NT2/D1 (cell line): ENCODE measurements around the gene DNMT3A.

Source experiments
- DNase-seq: peaks from one replicate; pipeline ENCODE4 v3.0.0-alpha.2; 2011; ENCODE audit warnings: low read depth, low spot score
- H3K27me3 ChIP-seq: 2 replicates; pipeline ENCODE4 v1.6.0; 2011; ENCODE audit warnings: mild to moderate bottlenecking; ENCODE audit not compliant: insufficient read length, insufficient read depth
- H3K36me3 ChIP-seq: 2 replicates; pipeline ENCODE4 v1.6.1; 2011; ENCODE audit warnings: mild to moderate bottlenecking, low read length, mixed read lengths; ENCODE audit not compliant: insufficient read depth, insufficient read length
- H3K4me1 ChIP-seq: 2 replicates; pipeline ENCODE4 v1.5.1; 2011; ENCODE audit not compliant: insufficient read depth, insufficient read length
- H3K4me3 ChIP-seq: 2 replicates; pipeline ENCODE4 v1.5.1; 2011; ENCODE audit warnings: low read depth; ENCODE audit not compliant: insufficient read length
- H3K9ac ChIP-seq: 2 replicates; pipeline ENCODE4 v1.6.0; 2011; ENCODE audit warnings: low read depth; ENCODE audit not compliant: insufficient read length
- H3K9me3 ChIP-seq: 2 replicates; pipeline ENCODE4 v1.5.1; 2011; ENCODE audit warnings: mild to moderate bottlenecking, low read length; ENCODE audit not compliant: insufficient read depth
- SUZ12 ChIP-seq: IDR thresholded peaks from 2 replicates; pipeline ENCODE4 v1.6.1; 2011; ENCODE audit not compliant: insufficient read length, insufficient read depth; ENCODE audit errors: extremely low read depth
- YY1 ChIP-seq: IDR thresholded peaks from 2 replicates; pipeline ENCODE4 v1.6.1; 2011; ENCODE audit not compliant: insufficient read length, insufficient read depth
- ZNF274 ChIP-seq: IDR thresholded peaks from 2 replicates; pipeline ENCODE4 v1.6.1; 2011; ENCODE audit warnings: mild to moderate bottlenecking, low read depth, low read length

Gene DNMT3A

GRCh38 chr2:25381502-25381901, 39.8 kb upstream of the DNMT3A start:
- Histone ChIP-seq H3K27me3 (no peaks in the 10 kb centered on the region), H3K36me3 (no peaks in the 10 kb centered on the region), H3K4me1 (peaks cover 7% of the 10 kb centered on the region), H3K9ac (no peak overlapping the region), H3K9me3 (no peaks in the 10 kb centered on the region), H3K4me3 (no peak overlapping the region)
- no peak for DNase-seq
- TF ChIP-seq SUZ12 (no peak), YY1 (no peak), ZNF274 (no peak)

GRCh38 chr2:25380586-25381375, 39.1 kb upstream of the DNMT3A start:
- Histone ChIP-seq H3K9ac (no peak overlapping the region), H3K4me3 (no peak overlapping the region), H3K36me3 (no peaks in the 10 kb centered on the region), H3K27me3 (peaks cover 1% of the 10 kb centered on the region), H3K9me3 (no peaks in the 10 kb centered on the region), H3K4me1 (peaks cover 9% of the 10 kb centered on the region)
- TF ChIP-seq ZNF274: no peak
- TF ChIP-seq YY1: no peak
- no peak for TF ChIP-seq SUZ12
- no peak for DNase-seq

GRCh38 chr2:25380023-25380422, 38.3 kb upstream of the DNMT3A start:
- Histone ChIP-seq H3K27me3 (peaks cover 3% of the 10 kb centered on the region), H3K36me3 (no peaks in the 10 kb centered on the region), H3K9me3 (no peaks in the 10 kb centered on the region), H3K4me1 (peaks cover 9% of the 10 kb centered on the region), H3K4me3 (no peak overlapping the region), H3K9ac (no peak overlapping the region)
- TF ChIP-seq ZNF274 (no peak), YY1 (no peak), SUZ12 (no peak)
- DNase-seq: no peak

- Histone ChIP-seq H3K9ac (no peak overlapping the region), H3K4me1 (peaks cover 9% of the 10 kb centered on the region), H3K36me3 (no peaks in the 10 kb centered on the region), H3K27me3 (peaks cover 3% of the 10 kb centered on the region), H3K9me3 (no peaks in the 10 kb centered on the region), H3K4me3 (no peak overlapping the region)
- DNase-seq: no peak
- TF ChIP-seq YY1: no peak
- no peak for TF ChIP-seq SUZ12
- TF ChIP-seq ZNF274: no peak
Measured at GRCh38 chr2:25379535-25379934, 37.8 kb upstream of the DNMT3A start.

GRCh38 chr2:25378731-25379490, 37.2 kb upstream of the DNMT3A start:
- H3K9ac ChIP-seq: peak overlapping the region; percentile 26

GRCh38 chr2:25377822-25378421, 36.2 kb upstream of the DNMT3A start:
- no peak for DNase-seq
- Histone ChIP-seq H3K27me3 (peaks cover 3% of the 10 kb centered on the region), H3K4me1 (peaks cover 7% of the 10 kb centered on the region), H3K4me3 (no peak overlapping the region), H3K9me3 (no peaks in the 10 kb centered on the region), H3K9ac (peak overlapping the region; percentile 63), H3K36me3 (no peaks in the 10 kb centered on the region)
- TF ChIP-seq YY1 (no peak), ZNF274 (no peak), SUZ12 (no peak)

More at GRCh38 chr2:25378731-25379490, 37.2 kb upstream of the DNMT3A start:
- Histone ChIP-seq H3K4me3 (no peak overlapping the region), H3K4me1 (peaks cover 9% of the 10 kb centered on the region), H3K27me3 (peaks cover 3% of the 10 kb centered on the region), H3K9me3 (no peaks in the 10 kb centered on the region), H3K36me3 (no peaks in the 10 kb centered on the region)
- DNase-seq: no peak
- TF ChIP-seq SUZ12 (no peak), ZNF274 (no peak), YY1 (no peak)
